ENCODE measurements around the gene SYNE2.
A peak's percentile ranks its signal among the peaks of the same experiment; 100 is the strongest.
"Not testable (repeated sequence)": the region's sequence is repeated elsewhere in the genome, so short reads cannot be mapped to it uniquely, and the experiment has no call there.

SYNE2 gene

GRCh38 chr14:63869940-63870752, 17.3 kb downstream of the SYNE2 start:
- DNase-seq = not testable (repeated sequence)

DNA sequence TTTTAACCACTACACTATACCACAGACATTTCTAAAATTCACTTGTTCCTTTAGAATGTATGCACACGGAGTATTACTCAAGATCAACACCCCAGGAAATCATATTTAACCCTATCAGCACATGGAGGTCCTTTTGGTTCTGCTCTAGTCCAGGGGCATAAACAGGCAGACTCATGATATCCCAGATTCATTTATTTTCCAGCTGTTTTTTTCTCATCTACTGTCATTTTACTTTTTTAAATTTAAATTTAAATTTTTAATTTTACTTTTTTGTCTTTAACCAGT, 17.9 kb downstream of the SYNE2 start:
- DNase-seq = not testable (repeated sequence)

- no peak for DNase-seq
Measured at GRCh38 chr14:63874223-63874622, 21.4 kb downstream of the SYNE2 start.

GRCh38 chr14:63875311-63875710, 22.5 kb downstream of the SYNE2 start:
- no peak for DNase-seq

DNA sequence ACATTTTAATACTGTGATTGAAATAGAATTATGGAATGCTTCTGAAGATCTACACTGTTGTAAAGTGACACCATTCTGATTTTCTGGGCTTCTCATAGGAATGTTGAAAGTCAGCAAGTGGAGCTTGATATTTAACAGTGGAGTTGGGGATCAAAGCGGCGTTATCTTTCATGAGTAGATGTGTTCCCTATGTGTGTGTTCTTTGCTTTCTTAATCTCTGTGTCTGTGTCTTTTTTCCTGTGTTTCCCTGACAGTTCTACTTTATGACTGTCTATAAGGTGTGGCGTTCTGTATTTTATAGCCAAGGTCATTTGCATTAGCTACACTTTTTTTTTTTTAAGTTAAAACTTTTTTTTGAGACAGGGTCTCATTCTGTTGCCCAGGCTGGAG, 24.7 kb downstream of the SYNE2 start:
- no peak for DNase-seq

- DNase-seq = no peak
Measured at GRCh38 chr14:63878052-63878451, 25.2 kb downstream of the SYNE2 start.

DNA sequence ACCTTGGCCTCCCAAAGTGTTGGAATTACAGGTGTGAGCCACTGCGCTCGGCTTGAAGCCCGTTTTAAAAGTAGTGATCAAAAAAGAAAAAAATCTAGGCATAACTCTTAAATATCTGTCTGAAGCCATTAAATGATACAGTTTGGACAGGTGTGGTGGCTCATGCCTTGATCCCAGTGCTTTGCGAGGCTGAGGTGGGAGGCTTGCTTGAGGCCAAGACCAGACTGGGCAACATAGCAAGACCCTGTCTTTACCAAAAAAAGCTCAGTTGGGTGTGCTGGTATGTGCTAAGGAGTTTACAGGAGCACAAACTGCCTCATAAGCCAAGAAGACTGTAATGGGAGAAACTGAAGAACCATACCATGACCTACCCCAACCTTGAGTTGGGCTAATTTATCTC, 26.0 kb downstream of the SYNE2 start:
- DNase-seq = no peak

DNA sequence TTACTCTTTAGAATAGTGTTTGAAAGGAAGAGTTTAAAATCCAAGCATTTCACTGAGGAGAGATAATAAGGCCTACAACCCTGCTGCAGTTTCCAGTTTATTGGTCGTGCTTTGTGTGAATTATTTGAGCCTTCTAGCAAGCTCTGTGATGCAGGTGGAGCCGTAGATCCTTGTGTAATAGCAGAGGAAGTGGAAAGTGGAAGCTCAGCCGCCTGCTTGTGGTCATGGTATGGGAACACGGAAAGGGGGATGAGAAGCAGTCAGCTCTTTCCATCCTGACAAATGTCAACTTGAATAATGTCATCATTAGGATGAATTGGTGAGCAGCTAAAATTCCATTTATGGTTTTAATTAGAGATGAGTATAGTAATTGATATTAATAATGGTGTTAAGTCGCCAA, 29.1 kb downstream of the SYNE2 start:
- no peak for DNase-seq

DNA sequence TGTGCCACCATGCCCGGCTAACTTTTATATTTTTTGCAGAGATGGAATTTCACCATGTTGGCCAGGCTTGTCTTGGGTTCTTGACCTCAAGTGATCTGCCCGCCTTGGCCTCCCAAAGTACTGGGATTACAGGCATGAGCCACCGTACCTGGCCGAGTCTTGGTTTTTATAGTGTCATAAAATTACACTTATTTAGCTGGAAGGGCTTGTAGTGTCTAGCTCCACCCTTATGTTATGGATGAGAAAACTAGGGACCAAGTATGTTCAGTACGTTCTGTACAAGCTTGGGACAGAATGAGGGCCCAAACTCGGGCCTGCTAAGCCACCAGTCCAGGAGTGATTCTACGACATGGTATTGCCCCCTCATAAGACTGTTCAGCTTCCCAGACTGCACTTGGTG, 35.1 kb downstream of the SYNE2 start:
- no peak for DNase-seq

GRCh38 chr14:63890553-63890952, 37.7 kb downstream of the SYNE2 start:
- DNase-seq = no peak

GRCh38 chr14:63891148-63891975, 38.6 kb downstream of the SYNE2 start:
- peak; percentile 40 for DNase-seq

GRCh38 chr14:63892265-63892664, 39.5 kb downstream of the SYNE2 start:
- no peak for DNase-seq

DNA sequence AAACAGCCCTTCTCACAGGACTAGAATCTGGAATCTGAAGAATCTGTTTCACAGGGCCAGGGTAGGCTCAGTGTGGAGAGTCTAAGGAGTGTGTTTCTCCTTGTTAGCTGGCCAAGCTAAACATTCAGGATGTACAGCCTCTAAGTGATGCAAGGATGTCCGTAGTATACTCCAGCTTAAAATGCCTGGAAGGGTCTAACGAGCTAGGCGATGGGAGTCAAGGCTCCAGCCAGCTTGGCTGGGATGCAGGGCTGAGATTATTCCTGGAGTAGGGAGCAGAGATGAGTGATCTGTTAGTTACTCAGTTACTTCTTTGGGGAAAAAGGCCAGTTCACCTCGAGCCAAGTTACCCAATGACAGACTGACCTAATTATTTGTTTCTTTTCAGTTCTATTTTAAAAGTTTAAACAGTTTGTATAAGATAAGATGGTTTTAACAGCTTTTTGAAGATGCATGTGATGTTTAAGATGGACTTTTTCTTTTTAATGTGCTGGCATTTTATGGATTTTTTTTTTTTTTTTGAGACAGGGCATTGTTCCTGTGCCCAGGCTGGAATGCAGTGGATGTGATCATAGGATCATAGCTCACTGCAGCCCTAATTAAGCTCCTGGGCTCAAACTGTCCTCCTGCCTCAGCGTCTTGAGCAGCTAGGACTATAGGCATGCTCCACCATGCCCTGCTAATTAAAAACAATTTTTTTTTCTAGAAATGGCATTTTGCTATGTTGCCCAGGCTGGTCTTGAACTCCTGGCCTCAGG, 41.1 kb downstream of the SYNE2 start:
- DNase-seq = peak; percentile 86

GRCh38 chr14:63895510-63895909, 42.7 kb downstream of the SYNE2 start:
- no peak for DNase-seq

DNA sequence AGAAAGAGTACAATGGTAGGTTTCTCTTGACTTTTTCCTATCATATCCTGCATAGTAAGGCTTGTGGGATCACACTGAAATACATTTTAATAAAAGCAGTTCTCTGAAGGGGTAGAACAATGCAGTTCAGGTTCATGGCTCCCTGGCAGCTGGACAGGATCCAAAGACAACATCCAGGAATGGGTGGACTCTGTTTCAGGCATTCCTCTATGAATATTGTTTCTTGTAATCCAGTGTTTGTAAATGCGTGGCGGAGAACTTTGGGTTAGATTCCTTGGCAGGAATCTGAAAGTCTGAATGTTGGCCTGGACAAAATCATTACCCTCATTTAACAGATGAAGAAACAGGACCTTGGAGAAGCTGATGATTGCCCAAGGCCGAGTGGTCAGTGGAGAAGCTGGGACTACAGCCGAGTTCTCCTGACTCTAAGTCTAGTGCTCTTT, 43.5 kb downstream of the SYNE2 start:
- DNase-seq = peak; percentile 68

GRCh38 chr14:63897721-63898163, 44.9 kb downstream of the SYNE2 start:
- no peak for DNase-seq

GRCh38 chr14:63899953-63900352, 47.1 kb downstream of the SYNE2 start:
- no peak for DNase-seq

- DNase-seq = no peak
Measured at GRCh38 chr14:63901434-63902085, 48.8 kb downstream of the SYNE2 start.

DNA sequence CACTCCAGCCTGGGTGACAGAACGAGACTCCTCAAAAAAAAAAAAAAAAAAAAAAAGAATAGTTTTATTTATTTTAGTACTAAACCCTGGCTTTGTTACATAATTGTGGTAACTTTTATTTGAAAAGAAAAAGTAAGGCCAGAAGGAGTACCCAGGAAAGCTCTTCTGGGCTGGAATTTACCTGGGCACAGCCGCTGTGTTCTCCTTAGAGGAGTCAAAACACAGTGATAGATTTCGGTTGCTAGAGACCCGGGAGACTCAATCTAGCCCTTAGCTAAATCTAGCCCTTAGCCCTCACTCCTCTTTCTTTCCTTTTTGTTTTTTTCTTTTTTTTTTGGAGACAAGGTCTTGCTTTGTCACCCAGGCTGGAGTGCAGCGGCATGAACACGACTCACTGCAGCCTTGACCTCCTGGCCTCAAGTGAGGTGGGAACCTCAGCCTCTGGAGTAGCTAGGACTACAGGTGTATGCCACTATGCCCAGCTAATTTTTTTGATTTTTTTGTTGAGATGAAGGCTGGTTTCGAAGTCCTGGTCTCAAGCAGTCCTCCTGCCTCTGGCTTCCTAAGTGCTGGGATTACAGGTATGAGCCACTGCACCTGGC, 49.7 kb downstream of the SYNE2 start:
- no peak for DNase-seq

- no peak for DNase-seq
Measured at GRCh38 chr14:63904724-63905123, 51.9 kb downstream of the SYNE2 start.

- DNase-seq = no peak
Measured at GRCh38 chr14:63905370-63905769, 52.6 kb downstream of the SYNE2 start.

DNA sequence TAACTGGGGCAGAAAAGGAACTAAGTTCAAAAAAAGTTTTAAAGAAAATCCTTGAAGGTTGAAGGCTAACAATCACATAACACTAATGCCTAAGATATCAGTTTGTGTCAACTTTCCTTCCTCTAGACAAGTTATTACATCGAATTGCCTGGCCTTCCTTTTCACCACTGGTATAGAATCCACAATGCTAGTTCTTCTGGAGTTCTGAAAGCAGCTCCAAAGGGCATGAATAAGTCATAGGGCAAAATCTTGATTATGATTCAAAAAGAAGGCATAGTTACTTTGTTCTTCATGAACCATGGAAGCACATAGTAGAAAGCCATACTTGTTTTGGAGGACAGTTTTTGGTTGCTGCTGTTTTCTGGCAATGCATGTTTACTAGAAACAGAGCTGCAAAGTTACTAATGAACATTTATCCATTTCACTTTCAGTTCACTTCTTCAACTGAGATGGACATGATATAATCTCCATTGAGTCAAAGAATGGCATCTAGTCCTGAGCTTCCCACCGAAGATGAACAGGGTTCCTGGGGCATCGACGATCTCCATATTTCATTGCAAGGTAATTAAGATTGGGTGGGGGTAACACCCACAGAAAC, 56.0 kb downstream of the SYNE2 start:
- DNase-seq = no peak
